CD4-positive, alpha-beta T cell treated with Interleukin-17A for 1 hour (primary cell): Measurements from ENCODE around the gene NAA10.

Source experiments
- DNase-seq: peaks from one replicate; pipeline ENCODE4 v3.0.0-alpha.2; 2020

NAA10 gene

GRCh38 chrX:153927922-153928760, 6.7 kb downstream of the NAA10 start:
- DNase-seq = peak; percentile 96

GRCh38 chrX:153927672-153927921, 7.2 kb downstream of the NAA10 start:
- no peak for DNase-seq

GRCh38 chrX:153926858-153927671, 7.8 kb downstream of the NAA10 start:
- peak; percentile 85 for DNase-seq

GRCh38 chrX:153926552-153926857, 8.3 kb downstream of the NAA10 start:
- no peak for DNase-seq

GRCh38 chrX:153925739-153926551, 8.9 kb downstream of the NAA10 start, which contains the start of gene ARHGAP4:
TSS of gene ARHGAP4 (minus strand) at chrX:153926264. CDS start at chrX:153926202, 62 bp downstream.
- peak; percentile 42 for DNase-seq

GRCh38 chrX:153925387-153925738, 9.5 kb downstream of the NAA10 start:
- no peak for DNase-seq

- DNase-seq = peak; percentile 62
These were observed 10.5 kb downstream of the NAA10 start for GRCh38 chrX:153924149-153924861.

GRCh38 chrX:153922932-153923857, 11.6 kb downstream of the NAA10 start:
- DNase-seq = no peak

- no peak for DNase-seq
These were observed 13.1 kb downstream of the NAA10 start for GRCh38 chrX:153921511-153922446.

- DNase-seq = no peak
These were observed 13.8 kb downstream of the NAA10 start for GRCh38 chrX:153921070-153921469.

GRCh38 chrX:153920546-153920945, 14.3 kb downstream of the NAA10 start:
- DNase-seq = no peak

GRCh38 chrX:153919281-153919680, 15.6 kb downstream of the NAA10 start:
- no peak for DNase-seq

- DNase-seq = no peak
These were observed 17.0 kb downstream of the NAA10 start for GRCh38 chrX:153917869-153918268.

- DNase-seq = no peak
These were observed 21.1 kb downstream of the NAA10 start for GRCh38 chrX:153913701-153914100.

- no peak for DNase-seq
These were observed 21.6 kb downstream of the NAA10 start for GRCh38 chrX:153913211-153913610.

GRCh38 chrX:153911798-153912197, 23.0 kb downstream of the NAA10 start:
- DNase-seq = no peak

GRCh38 chrX:153910446-153910845, 24.4 kb downstream of the NAA10 start:
- no peak for DNase-seq

GRCh38 chrX:153909980-153910360, 24.9 kb downstream of the NAA10 start:
- DNase-seq = no peak

GRCh38 chrX:153909024-153909979, 25.5 kb downstream of the NAA10 start:
- DNase-seq = peak; percentile 8
